K562 (cell line): Measurements from ENCODE around the gene TRIP10. TPM values are rescaled to one million over a fixed set of nuclear protein-coding genes. Genes with fewer than 3 reads are reported as not detected.
A peak's percentile ranks its signal among the peaks of the same experiment; 100 is the strongest.

Source experiments
- AFF4 ChIP-seq: sonication (generic); formaldehyde crosslinking; IDR thresholded peaks from 2 replicates; pipeline ENCODE4 v1.8.0; 2023; ENCODE audit warnings: mild to moderate bottlenecking, missing genetic modification reagents
- E2F4 ChIP-seq: sonication (generic); formaldehyde crosslinking; IDR thresholded peaks from 2 replicates; pipeline ENCODE4 v1.8.0; 2022; ENCODE audit warnings: mild to moderate bottlenecking, low read depth, missing genetic modification reagents
- FIP1L1 ChIP-seq: fragments of 200-400 bp; formaldehyde crosslinking; IDR thresholded peaks from 2 replicates; pipeline ENCODE4 v1.6.1; 2018; ENCODE audit warnings: mild to moderate bottlenecking, low read depth, low read length; ENCODE audit not compliant: poor library complexity, severe bottlenecking
- FOXK2 ChIP-seq, 2 experiments: fragments of 450-650 bp; IDR thresholded peaks in 1 of 2; conservative IDR thresholded peaks in 1 of 2; 2 replicates each; pipeline ENCODE4 v1.6.1; 2016; ENCODE audit warnings: low read depth in 2 of 2, mild to moderate bottlenecking in 1 of 2
- GMEB1 ChIP-seq: fragments of 250-450 bp; sonication (Bioruptor Pico); IDR thresholded peaks from 2 replicates; pipeline ENCODE4 v1.4.0; 2020; ENCODE audit warnings: mild to moderate bottlenecking
- HDAC2 ChIP-seq: fragments of 450-650 bp; IDR thresholded peaks from 2 replicates; pipeline ENCODE4 v1.6.1; 2016; ENCODE audit warnings: mild to moderate bottlenecking
- HNRNPLL ChIP-seq: fragments of 200-400 bp; formaldehyde crosslinking; IDR thresholded peaks from 2 replicates; pipeline ENCODE4 v1.6.1; 2017; ENCODE audit warnings: low read length, low read depth, mild to moderate bottlenecking; ENCODE audit not compliant: poor library complexity, severe bottlenecking
- IFI16 ChIP-seq: fragments of 250-450 bp; sonication (Bioruptor Pico); IDR thresholded peaks from 2 replicates; pipeline ENCODE4 v2.1.2; 2022; ENCODE audit warnings: mild to moderate bottlenecking, inconsistent platforms
- MAFK ChIP-seq: IDR thresholded peaks from 2 replicates; pipeline ENCODE4 v1.6.1; 2011; ENCODE audit warnings: low read length, improper control_type of control experiment
- MXI1 ChIP-seq: IDR thresholded peaks from 2 replicates; pipeline ENCODE4 v1.6.1; 2011; ENCODE audit warnings: low read depth, mild to moderate bottlenecking, improper control_type of control experiment, low read length
- SETDB1 ChIP-seq: IDR thresholded peaks from one replicate; pipeline ENCODE4 v1.6.1; 2012; ENCODE audit warnings: low read length, control low read depth, inconsistent platforms
- SIRT6 ChIP-seq: IDR thresholded peaks from one replicate; pipeline ENCODE4 v1.6.1; 2012; ENCODE audit warnings: low read depth, mild to moderate bottlenecking, control low read depth, inconsistent platforms, low read length, moderate library complexity
- SMAD1 ChIP-seq: fragments of 150-350 bp; IDR thresholded peaks from 2 replicates; pipeline ENCODE4 v1.6.1; 2014; ENCODE audit warnings: low read length, low read depth; ENCODE audit not compliant: partially characterized antibody
- TBL1XR1 ChIP-seq, 2 experiments: IDR thresholded peaks; 2 replicates each; pipeline ENCODE4 v1.6.1; 2012; ENCODE audit warnings: improper control_type of control experiment in 2 of 2, low read length in 2 of 2, mild to moderate bottlenecking in 1 of 2
- TCF3 ChIP-seq: sonication (generic); formaldehyde crosslinking; IDR thresholded peaks from 2 replicates; pipeline ENCODE4 v1.4.0; 2020; ENCODE audit warnings: mild to moderate bottlenecking, missing genetic modification reagents
- TEAD2 ChIP-seq: fragments of 450-650 bp; IDR thresholded peaks from 2 replicates; pipeline ENCODE4 v1.6.1; 2016; ENCODE audit warnings: missing genetic modification characterization, control low read depth, missing compliant biosample characterization
- ZFX ChIP-seq: sonication (generic); formaldehyde crosslinking; IDR thresholded peaks from 2 replicates; pipeline ENCODE4 v1.8.0; 2022; ENCODE audit warnings: mild to moderate bottlenecking, missing genetic modification reagents, moderate library complexity
- ZKSCAN1 ChIP-seq: fragments of 150-350 bp; IDR thresholded peaks from 2 replicates; pipeline ENCODE4 v1.6.1; 2016; ENCODE audit warnings: low read depth, low read length
- ZNF146 ChIP-seq: IDR thresholded peaks from one replicate; pipeline ENCODE4 v1.6.1; 2018; ENCODE audit warnings: missing compliant biosample characterization; ENCODE audit not compliant: unreplicated experiment
- ZNF184 ChIP-seq: sonication (generic); formaldehyde crosslinking; IDR thresholded peaks from 2 replicates; pipeline ENCODE4 v1.5.0; 2020; ENCODE audit warnings: missing genetic modification reagents
- ZNF239 ChIP-seq: fragments of 250-450 bp; sonication (Bioruptor Pico); IDR thresholded peaks from 2 replicates; pipeline ENCODE4 v1.4.0; 2020; ENCODE audit warnings: mild to moderate bottlenecking
- ZNF668 ChIP-seq: fragments of 250-450 bp; sonication (Bioruptor Pico); IDR thresholded peaks from 2 replicates; pipeline ENCODE4 v1.8.0; 2022; ENCODE audit warnings: mild to moderate bottlenecking, inconsistent platforms
- polyA plus RNA-seq, 8 experiments: library from polyadenylated mRNA; depleted of rRNA in 4 of 8; stranded (reverse) in 5 of 8; unstranded in 3 of 8; fragments of >200 nt; fragmentation: Nextera tagmentation in 2 of 8; fragmentation: Illumina TruSeq in 1 of 8; extraction: Ambion mirVana in 2 of 8; extraction: Trizol in 1 of 8; gene quantifications; 2 replicates each; pipeline versions ENCODE4 v1.2.1 to v1.2.3, GENCODE V29; 2011 to 2014; ENCODE audit warnings: inconsistent platforms in 1 of 8, missing spikeins in 1 of 8
- total RNA-seq, 7 experiments: library from RNA; depleted of rRNA in 6 of 7; stranded (reverse); fragments of >200 nt in 6 of 7; fragmentation: Illumina TruSeq in 2 of 7; extraction: Trizol in 2 of 7; gene quantifications; 2 replicates each; pipeline versions ENCODE4 v1.2.1 to v1.2.3, GENCODE V29; 2011 to 2021; ENCODE audit warnings: low replicate concordance in 1 of 7

TRIP10 gene
- total and polyA plus RNA-seq, 9 of the 15 experiments (the other 6 are each of a cell fraction or from before 2014, with no cell fraction given), result 1.2 to 66.8 (median 36.1) TPM

GRCh38 chr19:6737873-6738786 is 1.4 kb upstream of the TRIP10 start (continued):
- TF ChIP-seq E2F4 (CRISPR knock-in tag) (no peak), GMEB1 (CRISPR knock-in tag) (no peak), HDAC2 (no peak), ZKSCAN1 (no peak), ZNF239 (CRISPR knock-in tag) (0 out of 2 replicates have a peak, but pooled peaks have one; percentile 8), ZNF668 (CRISPR knock-in tag) (0 out of 2 replicates have a peak, but pooled peaks have one; percentile 53), TBL1XR1 (IDR thresholded peaks at IDR 0.05; ENCODE audit: low read length in 2 of 2) (no peak), TEAD2 (tag) (no peak), FIP1L1 (no peak), ZFX (CRISPR knock-in tag) (peak; percentile 77), ZNF184 (no peak), AFF4 (CRISPR knock-in tag) (no peak), MXI1 (no peak), SIRT6 (no peak), HNRNPLL (no peak), FOXK2 (conservative IDR thresholded peaks at IDR 0.05 in 1 of 2, IDR thresholded peaks at IDR 0.05 in 1 of 2; ENCODE audit: low read depth in 2 of 2) (peak in 1 of 2 experiments; percentile 95; a peak in 3 of 4 replicates), ZNF146 (CRISPR knock-in tag) (no peak), TCF3 (CRISPR knock-in tag) (peak; percentile 71), IFI16 (no peak), SMAD1 (no peak), MAFK (0 out of 2 replicates have a peak, but pooled peaks have one; percentile 0), SETDB1 (no peak)
